Upper lobe of right lung (tissue), 1 donor: ENCODE measurements around the gene CCL18. TPM values are rescaled to one million over a fixed set of nuclear protein-coding genes. Genes with fewer than 3 reads are reported as not detected.
"Not testable (repeated sequence)": the region's sequence is repeated elsewhere in the genome, so short reads cannot be mapped to it uniquely, and the experiment has no call there.

Experiments
- ATAC-seq: fragments of 200-7000 bp; cut with Tn5 transposase; one replicate; pipeline ENCODE4 v1.9.1; 2020; ENCODE audit warnings: mild to moderate bottlenecking, moderate library complexity
- DNase-seq: peaks from one replicate; pipeline ENCODE4 v3.0.0-alpha.2; 2020
- H3K27ac ChIP-seq: fragments of 200-600 bp; one replicate; pipeline ENCODE4 v1.8.0; 2022
- H3K27me3 ChIP-seq: fragments of 200-600 bp; one replicate; pipeline ENCODE4 v1.8.0; 2022; ENCODE audit warnings: mild to moderate bottlenecking
- H3K36me3 ChIP-seq: fragments of 200-600 bp; one replicate; pipeline ENCODE4 v1.8.0; 2022
- H3K4me1 ChIP-seq: fragments of 200-600 bp; one replicate; pipeline ENCODE4 v1.8.0; 2022
- H3K4me3 ChIP-seq: fragments of 200-600 bp; one replicate; pipeline ENCODE4 v1.8.0; 2022; ENCODE audit warnings: mild to moderate bottlenecking
- H3K9me3 ChIP-seq: fragments of 200-600 bp; one replicate; pipeline ENCODE4 v1.8.0; 2022
- CTCF ChIP-seq: fragments of 200-600 bp; IDR thresholded peaks from one replicate; pipeline ENCODE4 v1.8.0; 2022; ENCODE audit warnings: antibody characterized with exemption
- intact Hi-C: fragments of 100-400 bp; cut with DNase I; formaldehyde crosslinking; loops from one replicate; pipeline ENCODE4 v1.11.0; 2022
- total RNA-seq: library from RNA; stranded (reverse); fragmentation: NEBNext Ultra II Directional; extraction: Animal tissue kit (Norgen Biotek cat#: 25700); gene quantifications from one replicate; pipeline ENCODE4 v1.2.1, GENCODE V29; 2021
- donor health status: DM: no; HTN: yes; CAD: no; lungs with severe emphysema.

CCL18 gene
- total RNA-seq, 1 donor from 2014 or later = 31.9 TPM

GRCh38 chr17:36072431-36073121 is 8.5 kb downstream of the CCL18 start:
- no peaks in the 10 kb centered on the region for H3K36me3 ChIP-seq
- peak; percentile 79 for TF ChIP-seq CTCF
- no peak overlapping the region for H3K27ac ChIP-seq
- ATAC-seq (peak; percentile 94), DNase-seq (peak; percentile 77)
- intact Hi-C loops = no loop called here
- peaks cover 6% of the 10 kb centered on the region for H3K4me1 ChIP-seq
- H3K9me3 ChIP-seq = no peaks in the 10 kb centered on the region
- H3K4me3 ChIP-seq = no peak overlapping the region
- H3K27me3 ChIP-seq = no peaks in the 10 kb centered on the region

DNA sequence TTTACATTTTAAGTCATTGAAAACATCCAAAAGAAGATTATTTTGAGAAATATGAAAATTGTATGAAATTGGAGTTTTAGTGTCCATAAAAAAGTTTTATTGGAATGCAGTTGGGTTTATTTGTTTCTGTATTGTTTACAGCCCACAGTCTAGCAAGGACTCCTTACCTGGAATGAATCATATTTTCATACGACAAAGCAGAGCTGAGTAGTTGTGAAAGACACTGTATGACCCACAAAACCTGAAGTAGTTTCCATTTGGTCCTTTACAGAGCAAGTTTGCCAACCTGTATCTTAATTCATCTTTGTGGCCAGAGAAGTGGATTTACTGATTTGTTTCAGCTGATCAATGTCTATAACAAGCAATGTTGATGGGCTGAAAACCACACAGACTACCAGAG is 10.3 kb downstream of the CCL18 start:
- no peaks in the 10 kb centered on the region for H3K9me3 ChIP-seq
- no peaks in the 10 kb centered on the region for H3K27me3 ChIP-seq
- DNase-seq = no peak
- TF ChIP-seq CTCF = no peak
- no peak overlapping the region for H3K27ac ChIP-seq
- H3K4me3 ChIP-seq = no peak overlapping the region
- intact Hi-C loops = no loop called here
- H3K4me1 ChIP-seq = peaks cover 6% of the 10 kb centered on the region
- H3K36me3 ChIP-seq = no peaks in the 10 kb centered on the region
- ATAC-seq = no peak

GRCh38 chr17:36081681-36082471 is 17.8 kb downstream of the CCL18 start:
- ATAC-seq, H3K4me3 ChIP-seq, H3K36me3 ChIP-seq, DNase-seq, H3K9me3 ChIP-seq, H3K27me3 ChIP-seq, intact Hi-C loops, H3K4me1 ChIP-seq: not testable (repeated sequence)
- peak overlapping the region; percentile 55 for H3K27ac ChIP-seq

- H3K4me1 ChIP-seq, H3K9me3 ChIP-seq, H3K36me3 ChIP-seq, H3K27me3 ChIP-seq, DNase-seq, intact Hi-C loops, H3K4me3 ChIP-seq: not testable (repeated sequence)
- peak; percentile 87 for ATAC-seq
- peak overlapping the region; percentile 55 for H3K27ac ChIP-seq
Measured at GRCh38 chr17:36082482-36083120, 18.5 kb downstream of the CCL18 start.

DNA sequence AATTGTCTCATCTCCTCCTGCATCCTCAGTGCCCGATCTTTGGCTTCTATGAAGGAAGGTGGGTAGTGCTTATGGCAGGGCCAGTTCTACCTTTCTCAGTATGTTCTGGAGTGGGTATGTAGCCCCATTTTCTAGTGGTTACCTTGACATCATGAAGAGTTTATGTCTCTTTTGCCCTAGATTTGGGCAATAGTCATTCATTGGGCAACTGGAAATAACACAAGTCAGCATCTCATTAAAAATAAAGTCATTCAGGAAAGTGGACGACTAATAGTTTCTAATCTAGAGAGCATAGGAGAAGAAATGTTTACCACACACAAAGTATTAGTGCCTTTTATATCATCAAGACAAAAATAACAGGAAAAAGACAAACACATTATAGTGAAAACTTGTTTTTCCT is 19.6 kb downstream of the CCL18 start:
- H3K27ac ChIP-seq, H3K9me3 ChIP-seq, H3K36me3 ChIP-seq, H3K4me3 ChIP-seq, ATAC-seq, DNase-seq, H3K27me3 ChIP-seq, intact Hi-C loops, H3K4me1 ChIP-seq: not testable (repeated sequence)

DNA sequence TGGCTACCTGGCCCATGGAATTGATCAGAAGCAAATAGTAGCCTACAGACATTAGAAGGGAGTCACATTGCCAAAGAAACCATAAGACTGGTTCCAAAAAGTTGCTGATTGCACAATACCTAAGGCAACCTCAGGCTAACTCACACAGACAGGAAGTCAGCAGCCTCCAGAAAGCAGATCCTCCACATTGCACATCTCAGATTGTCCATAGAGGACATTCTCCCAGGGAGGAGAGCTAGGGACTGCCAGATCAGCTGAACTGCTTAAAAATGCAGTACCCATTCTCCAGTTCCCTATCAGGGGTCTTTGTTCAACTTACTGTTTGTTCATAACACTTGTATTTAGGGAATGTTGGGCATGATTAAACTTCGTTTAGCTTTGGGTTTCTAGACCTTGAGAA is 21.7 kb downstream of the CCL18 start:
- Histone ChIP-seq H3K36me3 (no peaks in the 10 kb centered on the region), H3K4me3 (no peak overlapping the region), H3K9me3 (no peaks in the 10 kb centered on the region), H3K4me1 (no peaks in the 10 kb centered on the region), H3K27me3 (no peaks in the 10 kb centered on the region), H3K27ac (no peak overlapping the region)
- ATAC-seq (peak; percentile 72), DNase-seq (no peak)
- TF ChIP-seq CTCF = no peak
- intact Hi-C loops = no loop called here

DNA sequence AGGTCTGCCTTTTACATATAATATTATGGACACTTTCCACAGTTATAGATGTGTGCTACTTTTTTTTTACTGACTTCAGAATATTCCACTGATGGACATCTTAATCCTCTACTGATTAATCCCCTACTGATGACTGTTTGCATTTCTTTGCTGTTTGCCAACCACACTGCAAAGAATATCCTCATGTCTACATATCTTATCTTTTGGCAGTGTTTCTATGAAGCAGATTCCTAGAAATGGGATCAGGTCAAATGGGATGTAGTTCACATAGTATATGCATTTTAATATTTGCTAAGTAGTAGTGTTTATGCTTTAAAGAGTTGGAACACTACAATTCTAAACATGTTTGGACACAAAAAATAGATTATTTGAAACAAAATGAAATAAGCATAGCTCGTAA is 22.7 kb downstream of the CCL18 start:
- ATAC-seq = no peak
- no peak for TF ChIP-seq CTCF
- Histone ChIP-seq H3K27me3 (no peaks in the 10 kb centered on the region), H3K4me3 (no peak overlapping the region), H3K4me1 (no peaks in the 10 kb centered on the region), H3K27ac (no peak overlapping the region), H3K36me3 (no peaks in the 10 kb centered on the region), H3K9me3 (no peaks in the 10 kb centered on the region)
- no peak for DNase-seq
- intact Hi-C loops = no loop called here

DNA sequence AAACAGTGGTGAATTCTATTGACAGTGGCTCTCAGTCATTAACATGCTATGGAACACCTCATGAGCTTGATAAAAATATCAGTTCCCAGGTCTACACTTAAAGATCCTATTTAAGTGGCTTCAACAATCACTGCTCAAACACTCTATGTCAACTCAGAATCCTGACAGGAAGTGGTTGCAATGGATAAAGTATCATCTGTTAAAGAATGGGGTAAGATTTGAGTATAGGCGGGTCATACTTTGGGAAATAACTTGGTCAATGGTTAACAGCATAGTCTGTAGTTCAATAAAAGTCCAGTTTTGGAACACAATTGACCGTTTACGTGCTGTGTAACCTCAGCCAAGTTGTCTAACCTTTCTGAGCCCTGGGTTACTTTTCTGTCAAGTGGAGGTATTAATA is 23.4 kb downstream of the CCL18 start:
- ATAC-seq, H3K27me3 ChIP-seq, intact Hi-C loops, DNase-seq, H3K4me1 ChIP-seq, H3K4me3 ChIP-seq, H3K36me3 ChIP-seq, H3K9me3 ChIP-seq, H3K27ac ChIP-seq: not testable (repeated sequence)

GRCh38 chr17:36087897-36088572 is 24.0 kb downstream of the CCL18 start:
- H3K27ac ChIP-seq, H3K4me1 ChIP-seq, intact Hi-C loops, ATAC-seq, H3K36me3 ChIP-seq, H3K9me3 ChIP-seq, DNase-seq, H3K4me3 ChIP-seq, H3K27me3 ChIP-seq: not testable (repeated sequence)
